Placental epithelial cell (primary cell): ENCODE results near the gene SH3BGRL3. TPM values are rescaled to one million over a fixed set of nuclear protein-coding genes. Genes with fewer than 3 reads are reported as not detected.

Experiments used
- total RNA-seq: library from RNA; depleted of rRNA; stranded (reverse); fragments of >200 nt; gene quantifications from 2 replicates; pipeline ENCODE4 v1.2.3, GENCODE V29; 2012

The SH3BGRL3 gene
- 19.6 and 37.8 TPM in 2 replicates for total RNA-seq

GRCh38 chr1:26279456-26280332 lies at the start of gene SH3BGRL3:
Gene SH3BGRL3 (plus strand): TSS chr1:26280086. CDS start chr1:26280156, 70 bp downstream.

GRCh38 chr1:26233903-26234643 lies 45.8 kb upstream of the SH3BGRL3 start, which contains the start of gene CEP85:
Gene CEP85 (plus strand): TSS chr1:26234200. CDS start chr1:26239784, 5,584 bp downstream.

GRCh38 chr1:26306290-26307229 lies 26.7 kb downstream of the SH3BGRL3 start, which contains the start of gene UBXN11:
Gene UBXN11 (minus strand): TSS chr1:26306636. CDS start chr1:26302883, 3,753 bp downstream.

GRCh38 chr1:26317612-26318337 lies 37.9 kb downstream of the SH3BGRL3 start, which contains the start of gene CD52:
Gene CD52 (plus strand): TSS chr1:26317958. CDS start chr1:26318018, 60 bp downstream.

Other genes with a start within 250 kb of the SH3BGRL3 start
- 2.2 and 16.9 TPM in 2 replicates for gene SLC30A2, start 234.0 kb upstream of the SH3BGRL3 start, total RNA-seq
- gene TRIM63, start 212.5 kb upstream of the SH3BGRL3 start, total RNA-seq: 0.11 and 13.0 TPM in 2 replicates
- 3.6 and 3.9 TPM in 2 replicates for gene PDIK1L, start 168.3 kb upstream of the SH3BGRL3 start, total RNA-seq
- gene FAM110D, start 121.0 kb upstream of the SH3BGRL3 start, total RNA-seq: not detected in 2 replicates
- gene C1orf232, start 111.1 kb upstream of the SH3BGRL3 start, total RNA-seq: not detected in 2 replicates
- gene ZNF593, start 110.2 kb upstream of the SH3BGRL3 start, total RNA-seq: 26.9 and 40.8 TPM in 2 replicates
- gene ZNF593OS, start 108.3 kb upstream of the SH3BGRL3 start, total RNA-seq: under 0.01 TPM in 1 of 2 replicates, not detected in the other
- 39.3 and 46.1 TPM in 2 replicates for gene CNKSR1, start 102.6 kb upstream of the SH3BGRL3 start, total RNA-seq
- gene CATSPER4, start 89.5 kb upstream of the SH3BGRL3 start, total RNA-seq: under 0.01 TPM in 1 of 2 replicates, not detected in the other
- gene CEP85, start 45.9 kb upstream of the SH3BGRL3 start, total RNA-seq: 9.1 and 15.3 TPM in 2 replicates
- gene UBXN11, start 26.6 kb downstream of the SH3BGRL3 start, total RNA-seq: 7.5 and 9.8 TPM in 2 replicates
- not detected in 2 replicates for gene CD52, start 37.9 kb downstream of the SH3BGRL3 start, total RNA-seq
- 14.5 and 27.8 TPM in 2 replicates for gene CRYBG2, start 74.0 kb downstream of the SH3BGRL3 start, total RNA-seq
- not detected in 2 replicates for gene ZNF683, start 92.7 kb downstream of the SH3BGRL3 start, total RNA-seq
- not detected in 2 replicates for gene LIN28A, start 130.7 kb downstream of the SH3BGRL3 start, total RNA-seq
- gene DHDDS, start 152.2 kb downstream of the SH3BGRL3 start, total RNA-seq: 58.1 and 76.8 TPM in 2 replicates
- 222 and 231 TPM in 2 replicates for gene HMGN2, start 192.4 kb downstream of the SH3BGRL3 start, total RNA-seq
- gene RPS6KA1, start 249.7 kb downstream of the SH3BGRL3 start, total RNA-seq: 27.9 and 48.9 TPM in 2 replicates